SK-N-SH treated with all-trans-retinoic acid at 6 μM for 48 hours (cell line): ENCODE measurements around the gene SPATS2.

Experiments
- BACH2 ChIP-seq: fragments of 250-450 bp; sonication (Bioruptor Pico); IDR thresholded peaks from 2 replicates; pipeline ENCODE4 v1.9.0; 2021; ENCODE audit warnings: mild to moderate bottlenecking, borderline replicate concordance
- OSR1 ChIP-seq: fragments of 250-450 bp; sonication (Bioruptor Pico); IDR thresholded peaks from 2 replicates; pipeline ENCODE4 v1.8.0; 2022; ENCODE audit warnings: moderate library complexity, mild to moderate bottlenecking, inconsistent platforms
- PPARA ChIP-seq: fragments of 250-450 bp; sonication (Bioruptor Pico); IDR thresholded peaks from 2 replicates; pipeline ENCODE4 v1.5.0; 2020; ENCODE audit warnings: mild to moderate bottlenecking, borderline replicate concordance
- ZC3H10 ChIP-seq: fragments of 250-450 bp; sonication (Bioruptor Pico); IDR thresholded peaks from 2 replicates; pipeline ENCODE4 v1.5.1; 2021; ENCODE audit warnings: mild to moderate bottlenecking, moderate library complexity
- ZFP3 ChIP-seq: fragments of 250-450 bp; sonication (Bioruptor Pico); IDR thresholded peaks from 2 replicates; pipeline ENCODE4 v1.5.0; 2020; ENCODE audit warnings: mild to moderate bottlenecking, moderate library complexity
- ZFP30 ChIP-seq: fragments of 450-650 bp; formaldehyde crosslinking; IDR thresholded peaks from 2 replicates; pipeline ENCODE4 v1.5.0; 2022; ENCODE audit warnings: mild to moderate bottlenecking, moderate library complexity
- TF ChIP-seq, protein P1 (sequence below): fragments of 250-450 bp; sonication (Bioruptor Pico); IDR thresholded peaks from 2 replicates; pipeline ENCODE4 v1.5.1; 2020; ENCODE audit warnings: low read depth, mild to moderate bottlenecking, moderate library complexity
- TF ChIP-seq, protein P2 (sequence below): fragments of 250-450 bp; sonication (Bioruptor Pico); IDR thresholded peaks from 2 replicates; pipeline ENCODE4 v1.8.0; 2020; ENCODE audit warnings: mild to moderate bottlenecking, moderate library complexity, borderline replicate concordance

DNA sequence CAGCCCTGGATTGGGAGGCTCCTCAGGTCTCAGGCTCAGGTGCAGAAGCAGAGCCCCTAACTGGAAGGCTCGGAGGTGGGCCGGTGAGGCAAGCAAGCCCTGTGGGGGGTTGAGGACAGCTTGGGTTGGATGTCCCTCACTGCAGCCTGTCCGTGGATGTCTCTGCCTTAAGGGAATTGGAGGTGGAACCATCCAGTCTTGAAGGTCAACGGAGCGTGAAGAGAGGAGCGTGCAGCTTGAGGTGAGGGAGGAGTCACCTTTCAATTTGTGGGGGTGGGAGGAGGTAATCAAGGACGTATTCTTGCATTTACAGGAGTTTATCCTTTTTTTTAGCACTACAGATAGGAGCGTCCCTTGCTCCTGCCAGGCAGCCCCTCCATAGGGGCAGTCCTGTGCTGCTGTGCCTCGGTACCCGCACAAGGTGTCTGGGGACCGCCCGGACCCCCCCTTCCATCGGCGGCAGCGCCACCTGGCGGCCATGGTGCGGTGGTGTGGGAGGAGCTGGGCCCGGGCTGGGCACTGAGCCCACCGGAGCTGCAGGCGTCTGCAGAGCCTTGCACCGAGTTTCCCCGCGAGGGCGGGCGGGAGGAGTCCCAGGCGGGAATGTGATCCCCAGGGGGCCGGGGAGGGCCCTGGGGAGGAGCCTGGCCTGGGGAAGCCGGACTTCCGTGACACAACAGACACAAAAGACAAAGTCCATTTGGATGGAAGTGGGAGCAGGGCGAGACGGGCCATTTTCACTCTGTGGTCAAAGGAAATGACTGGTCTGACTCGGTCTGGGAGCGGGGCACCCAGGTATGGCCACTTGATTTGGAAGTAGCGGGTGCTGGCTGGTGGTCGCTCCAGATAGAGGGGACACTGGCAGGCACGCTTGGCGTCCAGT is 19.7 kb upstream of the SPATS2 start:
- no peak for TF ChIP-seq OSR1 (CRISPR knock-in tag)
- no peak for TF ChIP-seq PPARA (CRISPR knock-in tag)
- no peak for TF ChIP-seq BACH2 (CRISPR knock-in tag)
- TF ChIP-seq, protein P1, sequence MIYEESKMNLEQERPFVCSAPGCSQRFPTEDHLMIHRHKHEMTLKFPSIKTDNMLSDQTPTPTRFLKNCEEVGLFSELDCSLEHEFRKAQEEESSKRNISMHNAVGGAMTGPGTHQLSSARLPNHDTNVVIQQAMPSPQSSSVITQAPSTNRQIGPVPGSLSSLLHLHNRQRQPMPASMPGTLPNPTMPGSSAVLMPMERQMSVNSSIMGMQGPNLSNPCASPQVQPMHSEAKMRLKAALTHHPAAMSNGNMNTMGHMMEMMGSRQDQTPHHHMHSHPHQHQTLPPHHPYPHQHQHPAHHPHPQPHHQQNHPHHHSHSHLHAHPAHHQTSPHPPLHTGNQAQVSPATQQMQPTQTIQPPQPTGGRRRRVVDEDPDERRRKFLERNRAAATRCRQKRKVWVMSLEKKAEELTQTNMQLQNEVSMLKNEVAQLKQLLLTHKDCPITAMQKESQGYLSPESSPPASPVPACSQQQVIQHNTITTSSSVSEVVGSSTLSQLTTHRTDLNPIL (CRISPR knock-in tag) = no peak
- no peak for TF ChIP-seq ZFP3
- TF ChIP-seq ZFP30 (CRISPR knock-in tag) = no peak
- TF ChIP-seq, protein P2, sequence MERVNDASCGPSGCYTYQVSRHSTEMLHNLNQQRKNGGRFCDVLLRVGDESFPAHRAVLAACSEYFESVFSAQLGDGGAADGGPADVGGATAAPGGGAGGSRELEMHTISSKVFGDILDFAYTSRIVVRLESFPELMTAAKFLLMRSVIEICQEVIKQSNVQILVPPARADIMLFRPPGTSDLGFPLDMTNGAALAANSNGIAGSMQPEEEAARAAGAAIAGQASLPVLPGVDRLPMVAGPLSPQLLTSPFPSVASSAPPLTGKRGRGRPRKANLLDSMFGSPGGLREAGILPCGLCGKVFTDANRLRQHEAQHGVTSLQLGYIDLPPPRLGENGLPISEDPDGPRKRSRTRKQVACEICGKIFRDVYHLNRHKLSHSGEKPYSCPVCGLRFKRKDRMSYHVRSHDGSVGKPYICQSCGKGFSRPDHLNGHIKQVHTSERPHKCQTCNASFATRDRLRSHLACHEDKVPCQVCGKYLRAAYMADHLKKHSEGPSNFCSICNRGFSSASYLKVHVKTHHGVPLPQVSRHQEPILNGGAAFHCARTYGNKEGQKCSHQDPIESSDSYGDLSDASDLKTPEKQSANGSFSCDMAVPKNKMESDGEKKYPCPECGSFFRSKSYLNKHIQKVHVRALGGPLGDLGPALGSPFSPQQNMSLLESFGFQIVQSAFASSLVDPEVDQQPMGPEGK = peak; percentile 85; the same call in 1 of the 2 replicates
- TF ChIP-seq ZC3H10 (CRISPR knock-in tag) = no peak
